AG09319 (cell line): Measurements from ENCODE around the gene GSTA2.

Experiments used
- DNase-seq: peaks from one replicate; pipeline ENCODE4 v3.0.0-alpha.2; 2010; ENCODE audit warnings: low read depth; ENCODE audit errors: extremely low read depth
- CTCF ChIP-seq: IDR thresholded peaks from 2 replicates; pipeline ENCODE4 v1.5.1; 2011; ENCODE audit warnings: low read depth, mild to moderate bottlenecking, inconsistent platforms, low read length, moderate library complexity

GSTA2 gene

GRCh38 chr6:52733172-52733571, 30.1 kb downstream of the GSTA2 start:
- TF ChIP-seq CTCF: no peak
- DNase-seq: no peak

GRCh38 chr6:52731719-52732118, 31.6 kb downstream of the GSTA2 start:
- TF ChIP-seq CTCF: no peak
- no peak for DNase-seq

- DNase-seq: no peak
- TF ChIP-seq CTCF: no peak
Observed at GRCh38 chr6:52729576-52729975, 33.7 kb downstream of the GSTA2 start.

- no peak for DNase-seq
- TF ChIP-seq CTCF: no peak
Observed at GRCh38 chr6:52728394-52728793, 34.9 kb downstream of the GSTA2 start.

GRCh38 chr6:52727908-52728307, 35.4 kb downstream of the GSTA2 start:
- no peak for TF ChIP-seq CTCF
- DNase-seq: no peak

- no peak for DNase-seq
- TF ChIP-seq CTCF: no peak
Observed at GRCh38 chr6:52726741-52727535, 36.3 kb downstream of the GSTA2 start.

GRCh38 chr6:52726193-52726542, 37.1 kb downstream of the GSTA2 start:
- DNase-seq: no peak
- TF ChIP-seq CTCF: no peak
